Vagina (tissue), 2 donors: ENCODE measurements around the gene PRCC. TPM values are rescaled to one million over a fixed set of nuclear protein-coding genes. Genes with fewer than 3 reads are reported as not detected.

Source experiments
- DNase-seq, 2 donors: peaks; one replicate each; pipeline ENCODE4 v3.0.0-alpha.2; 2017; ENCODE audit errors: extremely low spot score in 2 of 2
- H3K27ac ChIP-seq: fragments of 200-600 bp; sonication (generic); one replicate; pipeline ENCODE4 v1.5.1; 2019
- H3K27me3 ChIP-seq: fragments of 200-600 bp; sonication (generic); one replicate; pipeline ENCODE4 v1.5.1; 2019
- H3K36me3 ChIP-seq, 2 donors: fragments of 200-600 bp; sonication (generic); one replicate each; pipeline ENCODE4 v1.5.1; 2017 to 2019
- H3K4me1 ChIP-seq: fragments of 200-600 bp; sonication (generic); one replicate; pipeline ENCODE4 v1.5.1; 2019
- H3K4me3 ChIP-seq, 2 donors: fragments of 200-600 bp; sonication (generic); 1 replicate in 1 of 2; 2 replicates in 1 of 2; pipeline ENCODE4 v1.5.1; 2016 to 2019
- H3K9me3 ChIP-seq: fragments of 200-600 bp; sonication (generic); one replicate; pipeline ENCODE4 v1.5.1; 2019
- CTCF ChIP-seq, 3 experiments: fragments of 450-650 bp in 2 of 3; fragments of 200-600 bp in 1 of 3; sonication (generic) in 1 of 3; IDR thresholded peaks; one replicate each; pipeline ENCODE4 v1.5.1; 2017 to 2019; ENCODE audit warnings: antibody characterized with exemption in 3 of 3, mild to moderate bottlenecking in 2 of 3, moderate library complexity in 2 of 3
- POLR2A ChIP-seq, 2 donors: fragments of 450-650 bp; IDR thresholded peaks; one replicate each; pipeline ENCODE4 v1.6.1; 2017; ENCODE audit warnings: antibody characterized with exemption in 2 of 2, mild to moderate bottlenecking in 2 of 2, moderate library complexity in 2 of 2
- POLR2AphosphoS5 ChIP-seq, 2 donors: sonication (generic); formaldehyde crosslinking; IDR thresholded peaks; one replicate each; pipeline ENCODE4 v1.9.0; 2017; ENCODE audit warnings: antibody characterized with exemption in 2 of 2, mild to moderate bottlenecking in 2 of 2, low read depth in 1 of 2; ENCODE audit not compliant: insufficient read depth in 1 of 2
- intact Hi-C: fragments of 100-400 bp; cut with DNase I; formaldehyde crosslinking; loops from one replicate; pipeline ENCODE4 v1.15.1; 2023
- total RNA-seq: library from RNA; depleted of rRNA; stranded (reverse); fragments of >200 nt; gene quantifications from one replicate; pipeline ENCODE4 v1.2.3, GENCODE V29; 2016

PRCC gene
- total RNA-seq, 1 donor from 2014 or later: 30.4 TPM

GRCh38 chr1:156806512-156807440 lies 39.4 kb downstream of the PRCC start:
- H3K36me3 ChIP-seq: no peaks in the 10 kb centered on the region
- H3K4me3 ChIP-seq: no peak overlapping the region
- TF ChIP-seq CTCF (IDR thresholded peaks at IDR 0.05): no peak
- peaks cover 41% of the 10 kb centered on the region for H3K4me1 ChIP-seq
- no peaks in the 10 kb centered on the region for H3K9me3 ChIP-seq
- no peaks in the 10 kb centered on the region for H3K27me3 ChIP-seq
- DNase-seq: no peak
- peak overlapping the region; percentile 51 for H3K27ac ChIP-seq
- intact Hi-C loops: loop anchor here (5.0 kb wide), 1 partner anchor 51 kb away; the partner anchor contains the start of gene INSRR

DNA sequence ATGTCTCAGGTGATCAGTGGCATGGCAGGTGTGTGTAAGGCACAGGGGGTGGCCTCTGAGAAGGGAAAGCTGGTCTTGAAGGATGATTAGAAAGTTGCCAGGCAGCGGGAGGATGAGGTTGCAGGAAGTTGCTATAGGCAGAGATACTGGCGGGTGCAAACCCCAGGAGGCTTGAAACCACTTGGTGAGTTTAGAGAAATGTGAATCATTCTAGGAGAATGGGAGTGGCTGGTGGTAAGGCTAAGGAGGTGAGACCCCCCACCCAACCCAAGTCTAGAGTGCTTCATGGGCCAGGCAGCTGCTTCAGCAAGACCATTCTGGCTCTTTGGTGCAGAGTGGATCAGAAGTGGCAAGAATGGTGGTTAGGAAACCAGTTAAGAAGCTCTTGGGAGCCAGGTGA lies 40.3 kb downstream of the PRCC start:
- H3K4me3 ChIP-seq: no peak overlapping the region
- no peak for TF ChIP-seq CTCF (IDR thresholded peaks at IDR 0.05)
- no peak for TF ChIP-seq POLR2A (IDR thresholded peaks at IDR 0.05)
- no peak for TF ChIP-seq POLR2AphosphoS5 (IDR thresholded peaks at IDR 0.05; ENCODE audit: insufficient read depth in 1 of 2, low read depth in 1 of 2)
- H3K27me3 ChIP-seq: no peaks in the 10 kb centered on the region
- H3K9me3 ChIP-seq: no peaks in the 10 kb centered on the region
- no peak for DNase-seq
- H3K36me3 ChIP-seq: no peaks in the 10 kb centered on the region
- no peak overlapping the region for H3K27ac ChIP-seq
- peaks cover 39% of the 10 kb centered on the region for H3K4me1 ChIP-seq
- intact Hi-C loops: loop anchor here (5.0 kb wide), 1 partner anchor 50 kb away; the partner anchor contains the start of gene INSRR

DNA sequence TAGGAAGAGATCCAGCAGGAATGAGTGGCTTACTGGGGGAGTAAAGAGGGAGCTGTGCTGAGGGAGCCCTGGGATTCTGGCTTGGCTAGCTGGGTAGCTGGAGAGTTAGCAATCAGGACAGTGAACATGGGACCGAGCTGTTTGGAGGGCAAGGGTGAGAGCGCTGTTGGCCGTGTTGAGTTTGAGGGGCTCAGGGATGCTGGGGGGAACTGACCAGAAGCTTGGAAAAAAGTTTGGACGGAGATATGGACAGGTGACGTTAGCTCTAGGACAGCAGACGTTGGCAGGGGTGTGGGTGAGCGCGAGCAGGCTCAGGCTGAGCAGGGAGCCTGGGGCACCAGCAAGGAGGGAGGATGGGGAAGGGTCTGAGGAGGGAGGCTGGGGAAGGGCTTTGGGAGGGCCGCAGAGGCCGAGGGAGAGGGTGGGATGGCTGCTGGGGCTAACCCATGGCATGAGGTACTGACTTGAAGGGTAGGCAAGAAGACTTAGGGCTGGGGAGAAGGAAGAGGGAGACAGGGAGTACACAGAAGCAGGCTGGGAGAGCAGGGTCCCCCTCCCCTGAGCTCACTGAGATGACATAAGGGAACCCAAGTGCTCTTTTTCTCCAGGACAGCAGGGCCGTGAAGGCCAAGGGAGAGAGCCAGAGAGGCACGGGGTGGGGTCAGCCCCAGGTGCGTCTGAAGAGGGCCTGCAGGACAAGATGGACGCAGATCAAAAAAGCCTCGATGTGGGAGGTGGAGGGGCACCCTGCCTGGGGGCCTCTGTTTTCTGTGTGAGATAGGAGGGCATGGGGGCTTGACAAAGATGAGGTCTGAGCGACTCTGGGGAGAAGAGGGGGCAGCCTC lies 41.1 kb downstream of the PRCC start:
- Histone ChIP-seq H3K36me3 (no peaks in the 10 kb centered on the region), H3K9me3 (no peaks in the 10 kb centered on the region), H3K4me3 (no peak overlapping the region), H3K27me3 (no peaks in the 10 kb centered on the region), H3K27ac (no peak overlapping the region), H3K4me1 (peaks cover 43% of the 10 kb centered on the region)
- intact Hi-C loops: loop anchor here (5.0 kb wide), 1 partner anchor 49 kb away; the partner anchor contains the start of gene INSRR
- no peak for TF ChIP-seq POLR2A (IDR thresholded peaks at IDR 0.05)
- TF ChIP-seq POLR2AphosphoS5 (IDR thresholded peaks at IDR 0.05; ENCODE audit: insufficient read depth in 1 of 2, low read depth in 1 of 2): no peak
- TF ChIP-seq CTCF (IDR thresholded peaks at IDR 0.05): no peak
- no peak for DNase-seq

DNA sequence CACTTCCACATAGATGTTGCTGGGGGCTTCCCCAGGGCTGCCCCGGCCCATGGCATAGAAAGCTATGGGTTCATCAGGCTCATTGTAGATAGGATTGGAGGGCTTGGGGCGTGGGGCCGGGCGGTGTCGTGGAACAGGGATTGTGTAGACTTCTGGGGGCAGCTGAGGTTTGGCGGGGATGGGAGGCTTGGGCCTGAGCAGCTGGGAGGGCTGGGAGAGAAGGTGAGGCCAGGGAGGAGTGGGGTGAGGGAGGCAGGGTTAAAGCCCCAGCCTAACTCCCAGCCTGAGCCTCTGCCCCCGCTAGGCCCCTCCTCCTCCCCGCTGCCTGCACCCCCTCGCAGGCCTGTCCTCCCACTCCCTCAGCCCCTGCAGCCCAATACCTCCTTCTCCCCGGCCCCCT lies 41.9 kb downstream of the PRCC start:
- Histone ChIP-seq H3K36me3 (no peaks in the 10 kb centered on the region), H3K27ac (no peak overlapping the region), H3K9me3 (no peaks in the 10 kb centered on the region), H3K4me3 (no peak overlapping the region), H3K27me3 (no peaks in the 10 kb centered on the region), H3K4me1 (peaks cover 45% of the 10 kb centered on the region)
- DNase-seq: no peak
- intact Hi-C loops: loop anchor here (5.0 kb wide), 1 partner anchor 48 kb away; the partner anchor contains the start of gene INSRR
- no peak for TF ChIP-seq CTCF (IDR thresholded peaks at IDR 0.05)
- no peak for TF ChIP-seq POLR2A (IDR thresholded peaks at IDR 0.05)
- no peak for TF ChIP-seq POLR2AphosphoS5 (IDR thresholded peaks at IDR 0.05; ENCODE audit: insufficient read depth in 1 of 2, low read depth in 1 of 2)
